Cardiac muscle cell (in vitro differentiated cells and primary cell): ENCODE data around the gene PNMA5. TPM values are rescaled to one million over a fixed set of nuclear protein-coding genes. Genes with fewer than 3 reads are reported as not detected.

Experiments
- DNase-seq, 2 donors: peaks; one replicate each; pipeline versions ENCODE4 v3.0.0 to v3.0.0-alpha.2; 2010 to 2017; ENCODE audit warnings: low read depth in 1 of 2, low spot score in 1 of 2
- H3K27ac ChIP-seq: fragments of 200-600 bp; sonication (generic); 2 replicates; pipeline ENCODE4 v1.5.1; 2016
- H3K27me3 ChIP-seq: fragments of 200-600 bp; sonication (generic); 2 replicates; pipeline ENCODE4 v1.6.0; 2016; ENCODE audit warnings: control low read depth
- H3K36me3 ChIP-seq: fragments of 200-600 bp; sonication (generic); 2 replicates; pipeline ENCODE4 v1.5.1; 2016; ENCODE audit warnings: control low read depth
- H3K4me1 ChIP-seq: fragments of 200-600 bp; sonication (generic); 2 replicates; pipeline ENCODE4 v1.8.1; 2017; ENCODE audit warnings: low read depth, mild to moderate bottlenecking, mixed run types
- H3K4me3 ChIP-seq: fragments of 200-600 bp; sonication (generic); 2 replicates; pipeline ENCODE4 v1.5.1; 2016; ENCODE audit warnings: mild to moderate bottlenecking
- H3K9me3 ChIP-seq: fragments of 200-600 bp; sonication (generic); 2 replicates; pipeline ENCODE4 v1.5.1; 2017; ENCODE audit warnings: low read depth, mild to moderate bottlenecking, control low read depth
- CTCF ChIP-seq: IDR thresholded peaks from 2 replicates; pipeline ENCODE4 v1.5.1; 2012; ENCODE audit warnings: low read depth, mild to moderate bottlenecking, low read length
- polyA plus RNA-seq: library from polyadenylated mRNA; unstranded; fragments of >200 nt; fragmentation: Nextera tagmentation; extraction: Ambion mirVana; gene quantifications from 2 replicates; pipeline ENCODE4 v1.2.1, GENCODE V29; 2016
- total RNA-seq: library from RNA; depleted of rRNA; stranded (reverse); fragments of >200 nt; gene quantifications from 2 replicates; pipeline ENCODE4 v1.2.3, GENCODE V29; 2016

The PNMA5 gene
- total and polyA plus RNA-seq, 2 experiments from 2014 or later: not detected

- Histone ChIP-seq H3K36me3 (no peaks in the 10 kb centered on the region), H3K27ac (peak overlapping the region; percentile 82), H3K4me1 (no peaks in the 10 kb centered on the region), H3K9me3 (no peaks in the 10 kb centered on the region), H3K27me3 (no peaks in the 10 kb centered on the region), H3K4me3 (peak overlapping the region; percentile 24)
- no peak for DNase-seq
- TF ChIP-seq CTCF: no peak
These were observed 51.9 kb downstream of the PNMA5 start for GRCh38 chrX:152942077-152942442.

- Histone ChIP-seq H3K4me3 (peak overlapping the region; percentile 46), H3K27me3 (no peaks in the 10 kb centered on the region), H3K9me3 (no peaks in the 10 kb centered on the region), H3K4me1 (no peaks in the 10 kb centered on the region), H3K36me3 (no peaks in the 10 kb centered on the region), H3K27ac (peak overlapping the region; percentile 82)
- peak; percentile 91 to 94 for DNase-seq
- peak; percentile 41 for TF ChIP-seq CTCF
These were observed 52.4 kb downstream of the PNMA5 start for GRCh38 chrX:152941328-152942076.

Other genes starting within 250 kb of the PNMA5 start
- gene MAGEA2, start 240.3 kb downstream of the PNMA5 start, total RNA-seq: 0.14 TPM in 1 of 2 replicates, not detected in the other
- gene MAGEA2, start 240.3 kb downstream of the PNMA5 start, polyA plus RNA-seq: 0.82 TPM in 1 of 2 replicates, not detected in the other
- gene CSAG3, start 234.9 kb downstream of the PNMA5 start, total RNA-seq: not detected in 2 replicates
- gene CSAG3, start 234.9 kb downstream of the PNMA5 start, polyA plus RNA-seq: not detected in 2 replicates
- not detected in 2 replicates for gene MAGEA6, start 224.4 kb downstream of the PNMA5 start, total RNA-seq
- not detected in 2 replicates for gene MAGEA6, start 224.4 kb downstream of the PNMA5 start, polyA plus RNA-seq
- 53.8 and 62.5 TPM in 2 replicates for gene CETN2, start 163.4 kb downstream of the PNMA5 start, total RNA-seq
- gene CETN2, start 163.4 kb downstream of the PNMA5 start, polyA plus RNA-seq: 81.8 and 88.6 TPM in 2 replicates
- 14.6 and 33.7 TPM in 2 replicates for gene NSDHL, start 163.1 kb downstream of the PNMA5 start, total RNA-seq
- gene NSDHL, start 163.1 kb downstream of the PNMA5 start, polyA plus RNA-seq: 40.6 and 69.6 TPM in 2 replicates
- 10.3 and 11.7 TPM in 2 replicates for gene ZNF185, start 96.0 kb downstream of the PNMA5 start, total RNA-seq
- gene ZNF185, start 96.0 kb downstream of the PNMA5 start, polyA plus RNA-seq: 9.2 and 10.8 TPM in 2 replicates
- 8.3 and 19.7 TPM in 2 replicates for gene PNMA3, start 62.4 kb upstream of the PNMA5 start, total RNA-seq
- gene PNMA3, start 62.4 kb upstream of the PNMA5 start, polyA plus RNA-seq: 8.9 and 20.3 TPM in 2 replicates
- 3.5 and 8.6 TPM in 2 replicates for gene PNMA6A, start 78.3 kb upstream of the PNMA5 start, total RNA-seq
- gene PNMA6A, start 78.3 kb upstream of the PNMA5 start, polyA plus RNA-seq: 2.9 and 6.9 TPM in 2 replicates
- not detected in 2 replicates for gene MAGEA1, start 185.2 kb upstream of the PNMA5 start, total RNA-seq
- not detected in 2 replicates for gene MAGEA1, start 185.2 kb upstream of the PNMA5 start, polyA plus RNA-seq